GM10248 (cell line): ENCODE results near the gene SLC2A5.

ENCODE experiments used
- CTCF ChIA-PET: fragments of 300-600 bp; sonication (Branson Sonifier 250); formaldehyde crosslinking; extraction: SDS; loops from one replicate; lab custom pipeline; 2021; ENCODE audit warnings: antibody characterized with exemption; lab: Yijun Ruan, JAX
- POLR2A ChIA-PET: fragments of 350-650 bp; sonication (Branson Sonifier 250); formaldehyde crosslinking; extraction: SDS; loops from one replicate; lab custom pipeline; 2020; ENCODE audit warnings: antibody characterized with exemption; lab: Yijun Ruan, JAX
- DNase-seq: peaks from one replicate; pipeline ENCODE4 v3.0.0; 2012; ENCODE audit errors: extremely low spot score
- TF ChIP-seq, protein P1 (sequence below): IDR thresholded peaks from 2 replicates; pipeline ENCODE4 v1.5.1; 2012; ENCODE audit warnings: mild to moderate bottlenecking, low read depth; ENCODE audit errors: extremely low read depth, missing control alignments, control extremely low read depth

SLC2A5 gene

DNA sequence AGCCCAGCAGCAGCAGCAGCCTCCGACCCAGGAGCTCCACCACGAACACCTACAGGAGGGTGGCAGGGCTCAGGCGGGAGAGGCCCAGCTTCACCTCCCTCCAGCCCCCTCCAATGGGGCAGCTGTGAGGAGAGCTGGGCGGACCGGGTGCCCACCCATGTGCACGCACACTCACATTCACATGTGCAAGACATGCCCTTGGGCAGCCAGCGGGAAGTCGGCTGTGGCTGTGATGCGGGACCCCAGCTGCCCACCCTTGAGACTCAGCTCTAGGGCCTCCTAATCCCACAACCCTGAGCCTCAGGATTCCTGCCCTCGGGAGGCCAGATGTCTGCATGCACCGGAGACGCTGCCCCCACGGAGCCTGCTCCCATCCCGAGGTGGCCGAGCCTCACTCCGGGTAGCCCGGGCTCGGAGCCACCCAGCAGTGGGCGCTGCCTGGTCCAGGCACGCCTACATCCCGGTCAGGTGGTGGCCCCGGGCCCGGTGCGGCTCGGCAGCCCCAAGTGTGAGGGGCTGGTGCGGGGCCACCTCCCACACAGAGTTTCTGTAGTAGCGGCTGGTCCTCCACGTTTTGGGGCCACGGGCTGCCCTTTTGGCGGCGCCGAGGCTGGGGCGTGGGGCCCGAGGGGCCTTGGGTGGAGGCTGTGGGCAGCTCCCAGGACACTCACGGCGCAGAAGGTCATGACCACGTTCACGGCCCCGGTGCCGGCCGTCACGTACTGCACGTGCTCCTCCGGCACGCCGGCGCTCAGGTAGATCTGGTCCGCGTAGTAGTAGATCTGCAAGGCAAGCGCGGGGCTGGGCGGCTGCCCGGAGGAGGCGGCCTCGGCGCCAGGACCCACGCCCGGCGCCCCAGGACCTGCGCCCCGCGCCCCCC is 30.3 kb downstream of the SLC2A5 start:
- no peak for DNase-seq
- ChIA-PET POLR2A (no interaction called here), CTCF (interaction anchor here (0.8 to 2.1 kb wide), 5 partner anchors 8 to 76 kb away, joined by 3 to 11 read pairs (median 5); no protein-coding TSS in a partner anchor)
- TF ChIP-seq, protein P1, sequence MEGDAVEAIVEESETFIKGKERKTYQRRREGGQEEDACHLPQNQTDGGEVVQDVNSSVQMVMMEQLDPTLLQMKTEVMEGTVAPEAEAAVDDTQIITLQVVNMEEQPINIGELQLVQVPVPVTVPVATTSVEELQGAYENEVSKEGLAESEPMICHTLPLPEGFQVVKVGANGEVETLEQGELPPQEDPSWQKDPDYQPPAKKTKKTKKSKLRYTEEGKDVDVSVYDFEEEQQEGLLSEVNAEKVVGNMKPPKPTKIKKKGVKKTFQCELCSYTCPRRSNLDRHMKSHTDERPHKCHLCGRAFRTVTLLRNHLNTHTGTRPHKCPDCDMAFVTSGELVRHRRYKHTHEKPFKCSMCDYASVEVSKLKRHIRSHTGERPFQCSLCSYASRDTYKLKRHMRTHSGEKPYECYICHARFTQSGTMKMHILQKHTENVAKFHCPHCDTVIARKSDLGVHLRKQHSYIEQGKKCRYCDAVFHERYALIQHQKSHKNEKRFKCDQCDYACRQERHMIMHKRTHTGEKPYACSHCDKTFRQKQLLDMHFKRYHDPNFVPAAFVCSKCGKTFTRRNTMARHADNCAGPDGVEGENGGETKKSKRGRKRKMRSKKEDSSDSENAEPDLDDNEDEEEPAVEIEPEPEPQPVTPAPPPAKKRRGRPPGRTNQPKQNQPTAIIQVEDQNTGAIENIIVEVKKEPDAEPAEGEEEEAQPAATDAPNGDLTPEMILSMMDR: no peak

DNA sequence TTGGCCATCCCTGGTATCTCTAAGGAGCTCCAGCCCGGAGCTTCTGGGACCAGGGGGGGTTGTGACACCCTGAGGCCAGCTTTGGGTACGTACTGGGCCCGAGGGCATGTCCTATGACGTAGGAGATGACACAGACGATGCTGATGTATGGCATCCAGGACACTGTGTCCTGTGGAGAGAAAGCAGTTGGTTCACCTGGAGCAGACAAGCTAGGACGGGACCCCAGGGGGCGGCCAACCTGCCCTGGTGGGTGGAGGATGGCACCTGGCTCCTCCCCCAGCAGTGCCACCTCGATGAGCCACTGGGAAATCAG is 31.1 kb downstream of the SLC2A5 start:
- no peak for DNase-seq
- ChIA-PET POLR2A (no interaction called here), CTCF (interaction anchor here (0.8 to 2.1 kb wide), 4 partner anchors 10 to 75 kb away, joined by 3 to 11 read pairs (median 4); no protein-coding TSS in a partner anchor)
- TF ChIP-seq, protein P1: no peak

DNA sequence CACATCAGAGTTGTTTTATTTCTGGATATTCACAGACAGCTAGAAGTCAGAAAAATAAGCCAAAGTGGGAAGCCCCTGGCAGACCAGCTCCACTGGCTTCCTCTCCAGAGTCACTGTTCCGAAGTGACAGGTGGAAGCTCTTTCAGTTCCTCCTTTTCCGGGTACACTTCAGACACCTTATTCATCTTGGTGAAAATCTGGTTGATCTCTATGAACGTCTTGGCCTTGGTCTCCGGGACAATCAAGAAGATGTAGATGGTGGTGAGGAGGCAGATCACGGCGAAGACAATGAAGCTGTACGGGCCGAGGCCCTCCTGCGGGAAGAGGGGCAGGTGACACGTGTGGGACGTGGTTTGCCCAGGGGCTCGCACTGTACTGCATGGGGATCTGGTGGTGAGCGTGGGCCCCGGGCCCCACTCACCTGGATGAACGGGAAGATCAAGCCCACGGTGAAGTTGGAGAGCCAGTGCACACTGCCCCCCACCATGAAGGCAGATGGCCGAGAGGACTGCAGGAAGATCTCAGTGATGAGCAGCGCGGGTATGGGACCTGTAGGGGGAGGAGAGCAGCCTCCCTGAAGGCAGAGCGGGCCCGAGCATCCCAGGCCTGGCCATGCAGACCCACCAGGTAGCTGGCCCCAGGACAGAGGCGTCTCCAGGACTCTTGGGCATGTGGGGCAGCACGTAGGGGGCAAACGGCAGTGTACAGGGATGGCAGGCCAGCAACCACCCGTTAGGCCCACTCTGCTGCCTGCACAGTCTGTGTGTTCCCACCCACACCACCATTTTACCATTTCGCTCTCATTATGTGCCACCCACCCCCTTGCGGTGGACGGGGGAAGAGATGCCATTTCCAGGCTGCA is 31.7 kb downstream of the SLC2A5 start:
- POLR2A ChIA-PET: no interaction called here
- TF ChIP-seq, protein P1: no peak
- DNase-seq: peak; percentile 60
- CTCF ChIA-PET: interaction anchor here (0.8 to 2.1 kb wide), 3 partner anchors 10 to 75 kb away, joined by 3 to 11 read pairs (median 5); no protein-coding TSS in a partner anchor

DNA sequence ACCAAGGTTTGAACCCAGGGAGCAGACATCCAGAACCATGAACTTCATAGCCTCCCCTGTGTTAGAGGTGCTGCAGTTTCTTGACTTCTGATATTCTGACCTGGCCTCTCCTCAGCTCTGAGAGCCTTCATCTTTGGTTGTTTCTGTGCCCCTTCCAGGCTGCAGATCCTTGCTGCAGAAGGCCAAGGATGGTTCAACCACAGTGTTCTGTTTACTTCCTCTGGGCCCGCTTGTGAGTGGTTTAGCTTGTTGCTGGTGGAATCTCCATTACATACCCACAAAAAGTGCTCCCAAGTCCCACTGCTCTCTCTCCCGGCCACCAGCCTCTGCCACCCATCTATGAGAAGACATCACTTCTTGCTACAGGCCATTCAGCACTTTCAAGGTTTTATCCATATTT is 34.2 kb downstream of the SLC2A5 start:
- TF ChIP-seq, protein P1: no peak
- ChIA-PET POLR2A (no interaction called here), CTCF (interaction anchor here (1.0 to 2.4 kb wide), 2 partner anchors 30 to 75 kb away, joined by 3 to 5 read pairs; no protein-coding TSS in a partner anchor)
- no peak for DNase-seq

DNA sequence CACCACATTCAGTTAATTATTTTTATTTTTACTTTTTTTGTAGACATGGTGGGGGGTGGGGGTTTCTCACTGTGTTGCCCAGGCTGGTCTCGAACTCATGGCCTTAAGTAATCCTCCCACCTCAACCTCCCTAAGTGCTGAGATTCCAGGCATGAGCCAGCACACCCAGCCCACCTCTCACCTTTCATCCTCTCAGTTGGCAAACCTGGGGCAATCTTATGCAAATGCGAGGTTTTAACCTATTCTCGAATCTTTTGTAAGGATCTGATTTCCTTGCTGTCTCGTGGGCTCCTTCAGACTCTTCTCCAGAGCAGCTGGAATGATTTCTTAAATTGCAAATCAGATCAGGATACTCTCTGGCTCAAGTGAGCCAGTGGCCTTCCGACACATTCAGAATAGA is 36.1 kb downstream of the SLC2A5 start:
- POLR2A ChIA-PET: no interaction called here
- DNase-seq: no peak
- CTCF ChIA-PET: interaction anchor here (1.5 to 1.9 kb wide), 2 partner anchors 28 to 78 kb away, joined by 3 to 7 read pairs; no protein-coding TSS in a partner anchor
- TF ChIP-seq, protein P1: no peak
